GM11168 (cell line): ENCODE results near the gene TRIM69.
"Not testable (repeated sequence)": the region's sequence is repeated elsewhere in the genome, so short reads cannot be mapped to it uniquely, and the experiment has no call there.

Source experiments
- in situ Hi-C: fragments of 300-500 bp; cut with MboI; formaldehyde crosslinking; loops from one replicate; pipeline ENCODE4 v1.12.0; 2022; ENCODE audit warnings: low sequenced_read_pairs; ENCODE audit not compliant: unreplicated experiment

The TRIM69 gene

DNA sequence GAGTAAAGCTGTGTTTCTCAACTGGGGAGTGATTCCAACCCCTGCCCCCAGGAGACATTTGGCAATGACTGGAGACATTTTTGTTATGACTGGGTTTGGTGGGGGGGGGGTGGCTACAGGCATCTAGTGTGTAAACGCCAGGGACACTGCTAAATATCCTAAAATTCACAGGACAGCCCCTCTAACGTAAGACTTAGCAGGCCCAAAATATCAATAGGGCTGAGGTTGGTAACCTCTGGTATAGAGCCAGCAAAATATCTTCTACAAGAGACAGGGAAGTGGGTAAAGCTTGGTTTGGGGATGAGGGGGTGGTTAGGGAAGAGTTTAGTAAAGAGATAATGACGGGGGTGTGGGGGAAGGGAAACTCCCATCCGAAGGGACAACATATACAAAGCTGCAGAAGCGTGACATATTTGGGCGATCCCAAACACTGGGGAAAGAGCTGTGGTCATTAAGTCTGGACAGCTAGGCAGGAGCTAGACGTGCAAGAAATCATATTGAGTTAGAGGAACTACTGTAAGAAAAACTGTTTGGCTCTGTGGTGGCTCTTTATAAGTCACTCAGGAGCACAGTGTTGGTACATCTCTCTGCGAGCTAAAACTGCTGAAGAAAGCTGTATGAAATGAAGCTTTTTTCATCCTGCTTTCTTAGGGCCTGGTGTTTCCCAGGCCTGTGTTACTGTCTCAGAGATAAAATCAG is 697 bp upstream of the TRIM69 start:
- in situ Hi-C loops: loop anchor here (5.0 kb wide), 1 partner anchor 153 kb away; no protein-coding TSS in a partner anchor

DNA sequence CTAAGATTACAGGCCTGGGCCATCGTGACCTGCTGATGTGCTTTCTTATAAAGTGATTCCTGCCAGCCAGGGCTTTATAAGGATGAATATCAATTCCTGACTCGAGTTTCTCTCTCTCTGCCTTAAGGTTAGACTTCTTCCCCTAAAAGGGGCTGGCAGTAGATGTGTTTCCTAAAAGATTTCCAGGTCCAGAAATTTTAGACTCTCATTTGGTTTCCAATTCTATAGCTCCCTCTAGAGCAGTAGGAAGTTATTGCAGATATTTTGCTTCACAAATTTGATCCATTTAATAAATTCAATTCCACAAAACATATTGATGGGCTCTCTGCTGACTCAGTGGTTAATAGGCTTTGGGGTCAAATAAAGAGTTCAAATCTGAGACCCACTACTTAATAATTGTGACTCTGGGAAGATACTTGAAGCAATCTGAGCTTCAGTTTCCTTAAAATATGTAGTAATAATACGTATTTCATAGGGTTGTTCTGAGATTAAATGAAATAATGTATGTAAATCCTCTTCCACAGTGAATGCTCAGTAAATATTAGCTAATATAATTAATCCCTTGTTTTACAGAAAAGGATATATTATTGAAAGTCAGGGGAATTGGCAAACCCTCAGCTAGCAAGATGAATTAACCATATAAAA is 2.1 kb downstream of the TRIM69 start:
- in situ Hi-C loops: loop anchor here (5.0 kb wide), 1 partner anchor 156 kb away; no protein-coding TSS in a partner anchor

DNA sequence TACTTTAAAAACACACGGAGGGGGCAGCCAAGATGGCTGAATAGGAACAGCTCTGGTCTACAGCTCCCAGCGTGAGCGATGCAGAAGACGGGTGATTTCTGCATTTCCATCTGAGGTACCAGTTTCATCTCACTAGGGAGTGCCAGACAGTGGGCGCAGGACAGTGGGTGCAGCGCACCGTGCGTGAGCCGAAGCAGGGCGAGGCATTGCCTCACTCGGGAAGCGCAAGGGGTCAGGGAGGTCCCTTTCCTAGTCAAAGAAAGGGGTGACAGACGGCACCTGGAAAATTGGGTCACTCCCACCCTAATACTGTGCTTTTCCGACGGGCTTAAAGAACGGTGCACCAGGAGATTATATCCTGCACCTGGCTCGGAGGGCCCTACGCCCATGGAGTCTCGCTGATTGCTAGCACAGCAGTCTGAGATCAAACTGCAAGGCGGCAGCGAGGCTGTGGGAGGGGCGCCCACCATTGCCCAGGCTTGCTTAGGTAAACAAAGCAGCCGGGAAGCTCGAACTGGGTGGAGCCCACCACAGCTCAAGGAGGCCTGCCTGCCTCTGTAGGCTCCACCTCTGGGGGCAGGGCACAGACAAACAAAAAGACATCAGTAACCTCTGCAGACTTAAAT is 3.0 kb downstream of the TRIM69 start:
- in situ Hi-C loops: loop anchor here (5.0 kb wide), 1 partner anchor 157 kb away; no protein-coding TSS in a partner anchor

DNA sequence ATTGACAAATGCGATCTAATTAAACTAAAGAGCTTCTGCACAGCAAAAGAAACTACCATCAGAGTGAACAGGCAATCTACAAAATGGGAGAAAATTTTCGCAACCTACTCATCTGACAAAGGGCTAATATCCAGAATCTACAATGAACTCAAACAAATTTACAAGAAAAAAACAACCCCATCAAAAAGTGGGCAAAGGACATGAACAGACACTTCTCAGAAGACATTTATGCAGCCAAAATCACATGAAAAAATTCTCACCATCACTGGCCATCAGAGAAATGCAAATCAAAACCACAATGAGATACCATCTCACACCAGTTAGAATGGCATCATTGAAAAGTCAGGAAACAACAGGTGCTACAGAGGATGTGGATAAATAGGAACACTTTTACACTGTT is 7.1 kb downstream of the TRIM69 start:
- in situ Hi-C loops: not testable (repeated sequence)

DNA sequence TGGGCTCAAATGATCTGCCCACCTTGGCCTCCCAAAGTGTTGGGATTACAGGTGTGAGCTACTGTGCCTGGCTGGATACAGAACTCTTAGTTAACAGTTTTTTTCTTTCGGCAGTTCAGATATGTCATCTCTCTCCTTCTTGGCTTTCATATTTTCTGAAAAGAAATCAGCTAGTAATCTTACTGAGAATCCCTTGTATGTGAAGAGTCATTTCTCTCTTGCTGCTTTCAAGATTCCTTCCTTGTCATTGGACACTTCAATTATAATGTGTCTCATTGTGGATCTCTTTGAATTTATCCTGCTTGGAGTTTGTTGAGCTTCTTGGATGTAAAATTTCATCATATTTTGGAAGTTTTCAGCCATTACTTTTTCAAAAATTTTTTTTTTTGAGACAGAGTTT is 17.0 kb downstream of the TRIM69 start:
- in situ Hi-C loops: no loop called here

DNA sequence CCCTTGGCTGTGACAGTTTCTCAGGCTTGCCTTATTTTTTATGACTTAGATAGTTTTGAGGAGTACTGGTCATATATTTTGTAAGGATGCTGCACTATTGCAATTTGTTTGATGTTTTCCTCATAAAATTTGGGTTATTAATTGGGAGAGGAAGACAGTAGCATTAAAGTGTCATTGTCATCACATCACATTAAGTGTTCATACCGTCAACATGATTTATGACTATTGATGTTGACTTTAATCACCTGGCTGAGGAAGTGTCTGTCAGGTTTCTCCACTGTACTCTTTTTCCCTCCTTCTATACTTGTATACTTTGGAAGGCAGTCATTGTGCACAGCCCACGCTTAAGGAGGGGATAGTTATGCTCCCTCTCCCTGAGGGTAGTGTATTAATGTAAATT is 26.9 kb downstream of the TRIM69 start:
- in situ Hi-C loops: no loop called here

DNA sequence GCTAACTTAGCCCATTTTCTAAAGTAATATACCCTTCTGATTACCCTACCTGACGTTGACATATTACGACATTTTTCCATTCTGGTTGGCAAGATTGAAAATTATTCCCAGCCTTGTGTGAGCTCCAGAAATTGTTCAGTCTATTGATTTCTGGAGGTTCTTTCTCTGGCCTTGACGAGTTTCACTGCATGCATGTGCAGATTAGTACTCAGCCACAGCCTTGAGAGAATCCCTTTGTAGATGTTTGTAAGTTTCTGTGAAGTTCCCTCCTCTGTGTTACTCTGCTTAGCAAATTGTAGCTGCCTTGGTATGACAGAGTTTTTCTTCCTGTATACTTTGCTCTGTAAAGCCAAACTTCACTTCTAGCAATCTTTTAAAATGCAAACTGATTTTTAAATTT is 27.5 kb downstream of the TRIM69 start:
- in situ Hi-C loops: no loop called here

DNA sequence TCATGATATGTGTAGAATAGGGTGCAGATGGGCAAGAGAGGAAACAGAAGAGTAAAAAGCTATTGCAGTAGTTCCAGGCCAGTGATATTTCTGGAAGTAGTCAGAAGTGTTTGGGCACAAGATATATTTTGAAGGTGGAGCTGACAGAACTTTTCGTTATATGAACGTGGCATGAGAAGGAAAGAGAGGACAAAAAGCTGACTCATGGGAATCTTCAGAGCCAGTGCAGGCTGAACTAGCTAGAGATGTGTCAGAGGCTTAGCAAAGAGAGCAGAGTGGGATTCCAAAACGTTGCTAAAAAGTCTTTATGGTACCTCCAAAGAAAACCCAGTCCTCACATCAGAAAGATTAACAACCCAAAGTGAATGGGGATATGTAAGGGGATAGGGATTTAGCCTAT is 28.7 kb downstream of the TRIM69 start:
- in situ Hi-C loops: no loop called here

DNA sequence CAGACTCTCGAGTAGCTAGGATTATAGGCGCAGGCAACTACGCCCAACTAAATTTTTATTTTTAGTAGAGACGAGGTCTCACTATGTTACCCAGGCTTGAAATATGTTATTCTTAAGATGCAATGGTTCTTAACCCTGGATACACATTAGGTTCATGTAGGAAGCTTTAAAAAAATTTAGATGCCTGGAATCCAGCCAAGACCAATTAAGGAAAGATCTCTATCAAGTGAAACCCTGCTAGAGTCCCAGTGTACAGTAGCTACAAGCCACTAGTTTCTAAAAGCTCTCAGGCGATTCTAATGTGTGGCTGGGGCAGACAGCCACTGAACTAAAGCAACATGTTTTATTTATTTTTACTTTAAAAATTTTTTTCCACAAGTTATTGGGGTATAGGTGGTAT is 33.2 kb downstream of the TRIM69 start:
- in situ Hi-C loops: no loop called here

DNA sequence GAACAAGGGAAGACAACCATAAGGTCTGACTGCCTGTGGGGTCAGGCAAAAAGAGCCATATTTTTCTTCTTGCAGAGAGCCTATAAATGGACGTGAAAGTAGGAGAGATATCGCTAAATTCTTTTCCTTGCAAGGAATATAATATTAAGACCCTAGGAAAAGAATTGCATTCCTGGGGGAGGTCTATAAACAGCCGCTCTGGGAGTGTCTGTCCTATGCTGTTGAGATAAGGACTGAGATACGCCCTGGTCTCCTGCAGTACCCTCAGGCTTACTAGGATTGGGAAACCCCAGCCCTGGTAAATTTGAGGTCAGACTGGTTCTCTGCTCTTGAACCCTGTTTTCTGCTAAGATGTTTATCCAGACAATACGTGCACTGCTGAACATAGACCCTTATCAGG is 34.4 kb downstream of the TRIM69 start:
- in situ Hi-C loops: not testable (repeated sequence)

DNA sequence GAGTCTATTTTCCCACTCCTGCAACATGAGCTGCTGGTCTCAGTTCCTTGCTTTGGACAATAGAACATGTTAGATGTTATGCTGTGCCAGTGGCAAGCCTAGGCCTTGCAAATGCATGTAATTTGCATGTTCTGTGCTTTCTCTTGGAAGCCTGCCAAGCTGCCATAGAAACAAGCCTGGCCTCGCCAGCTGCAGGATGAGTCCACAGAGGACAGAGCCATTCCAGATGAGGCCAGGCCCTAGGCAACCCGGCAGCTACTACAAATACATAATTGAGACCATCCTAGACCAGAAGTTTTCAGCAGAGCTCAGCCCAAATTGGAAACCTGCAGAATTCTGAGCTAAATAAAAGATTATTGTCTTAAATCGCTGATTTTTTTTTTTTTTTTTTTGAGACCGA is 39.6 kb downstream of the TRIM69 start:
- in situ Hi-C loops: no loop called here

DNA sequence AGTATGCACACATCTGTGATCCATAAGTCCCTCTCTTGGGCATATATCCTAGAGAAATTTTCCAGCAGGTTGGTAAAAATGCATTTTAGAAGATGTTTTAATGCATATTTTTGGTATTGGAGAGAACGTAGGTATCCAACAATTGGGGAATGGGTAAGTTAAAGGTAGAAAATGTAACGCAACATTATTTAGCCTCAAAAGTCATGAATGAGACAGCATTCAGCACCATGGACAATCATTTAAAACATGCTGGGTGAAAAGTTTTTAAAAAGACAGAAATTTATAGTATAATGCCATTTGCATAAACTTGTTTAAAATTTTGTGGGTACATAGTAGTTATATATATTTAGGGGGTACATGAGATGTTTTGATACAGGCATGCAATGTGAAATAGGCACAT is 43.4 kb downstream of the TRIM69 start:
- in situ Hi-C loops: no loop called here

DNA sequence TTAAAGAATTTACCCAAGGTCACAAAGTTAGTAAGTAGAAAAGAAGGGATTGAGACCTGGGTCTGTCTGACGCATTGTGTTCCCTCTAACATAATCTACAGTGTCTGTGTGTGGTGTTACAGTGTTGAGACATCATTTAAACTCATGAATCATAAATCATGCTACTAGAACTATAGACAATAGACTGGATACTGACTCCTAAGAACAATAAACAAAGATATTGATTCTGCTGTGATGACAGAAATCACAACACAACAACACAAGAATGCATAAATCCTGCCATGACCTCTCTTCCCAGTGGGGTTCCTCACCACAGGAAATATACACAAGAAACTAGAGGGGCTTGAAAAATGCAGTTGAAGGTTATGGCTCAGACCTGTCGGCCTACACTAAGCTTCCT is 44.3 kb downstream of the TRIM69 start:
- in situ Hi-C loops: no loop called here

DNA sequence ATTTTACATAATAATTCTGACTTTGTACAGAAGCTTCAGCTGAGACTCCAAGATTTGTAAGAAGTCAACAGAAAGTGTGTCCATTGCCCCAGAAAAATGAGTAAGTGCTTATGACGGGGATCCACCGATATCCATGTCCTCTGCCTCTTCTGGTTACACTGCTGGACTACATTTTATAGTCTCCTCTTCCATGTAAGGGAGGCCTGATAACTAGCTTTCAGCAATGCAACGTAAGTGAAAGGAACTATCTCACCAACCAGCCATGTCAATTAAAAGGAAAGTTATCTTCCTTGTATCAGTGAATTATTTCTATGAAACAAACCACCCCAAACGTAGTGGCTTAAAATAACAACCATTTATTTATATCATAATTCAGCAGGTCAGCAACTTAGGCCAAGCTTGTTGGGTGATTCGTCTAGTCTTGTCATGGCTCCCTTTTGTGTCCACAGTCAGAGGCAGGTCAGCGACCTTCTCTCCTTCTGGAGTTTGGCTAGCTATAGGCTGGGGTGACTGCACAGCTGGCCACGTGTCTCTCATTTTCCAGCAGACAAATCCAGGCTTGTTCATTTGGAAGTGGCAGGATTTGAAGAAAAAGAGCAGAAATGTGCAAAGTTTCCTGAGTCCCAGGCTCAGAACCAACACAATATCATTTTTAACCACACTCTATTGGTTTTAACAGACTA is 44.9 kb downstream of the TRIM69 start:
- in situ Hi-C loops: no loop called here

DNA sequence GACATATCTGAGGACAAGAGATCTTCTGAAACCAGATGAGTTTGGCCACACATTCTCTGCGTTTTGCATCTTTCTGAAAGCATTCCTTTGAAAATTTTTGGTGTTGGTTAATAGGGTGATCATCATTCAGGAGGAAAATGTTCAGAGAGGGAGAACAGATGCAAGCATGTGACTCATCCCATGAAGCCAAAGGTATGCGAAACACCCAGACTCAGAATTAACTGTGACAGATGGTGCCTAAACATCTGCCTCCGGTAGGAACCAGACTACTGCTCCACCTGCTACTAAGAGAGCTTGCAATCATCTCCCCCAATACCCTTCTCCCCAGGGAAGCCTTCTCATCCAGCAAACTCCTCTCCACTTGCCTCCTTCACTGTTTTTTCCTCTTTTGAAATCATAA is 46.2 kb downstream of the TRIM69 start:
- in situ Hi-C loops: no loop called here

DNA sequence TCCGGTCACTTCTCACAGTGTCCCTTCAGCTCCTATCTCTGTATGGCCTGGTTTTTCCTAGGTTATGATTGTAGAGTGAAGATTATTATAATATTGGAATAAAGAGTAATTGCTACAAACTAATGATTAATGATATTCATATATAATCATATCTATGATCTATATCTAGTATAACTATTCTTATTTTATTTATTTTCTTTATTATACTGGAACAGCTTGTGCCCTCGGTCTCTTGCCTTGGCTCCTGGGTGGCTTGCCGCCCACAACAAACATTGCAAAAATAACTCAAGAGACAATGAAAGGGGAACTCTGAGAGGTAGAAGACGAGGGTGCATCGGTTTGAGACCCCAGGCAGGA is 48.6 kb downstream of the TRIM69 start:
- in situ Hi-C loops: not testable (repeated sequence)

DNA sequence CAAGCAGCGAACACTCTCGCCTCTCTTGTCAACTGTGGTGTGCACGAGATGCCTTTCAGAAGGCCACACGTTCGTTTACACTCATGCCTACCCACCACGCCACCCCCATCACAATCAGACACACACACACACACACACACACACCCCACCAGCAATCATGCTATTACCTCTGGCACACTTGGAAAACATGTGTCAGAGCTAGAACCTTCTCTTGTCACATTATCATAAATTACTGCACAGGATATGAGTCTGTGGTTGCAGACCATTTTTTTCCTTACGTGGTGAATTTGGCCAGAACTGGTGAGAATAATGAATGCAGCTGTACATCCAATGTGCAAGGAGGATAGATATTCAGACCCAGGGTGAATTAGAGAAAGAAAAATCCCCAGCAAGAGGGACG is 52.4 kb downstream of the TRIM69 start:
- in situ Hi-C loops: no loop called here

DNA sequence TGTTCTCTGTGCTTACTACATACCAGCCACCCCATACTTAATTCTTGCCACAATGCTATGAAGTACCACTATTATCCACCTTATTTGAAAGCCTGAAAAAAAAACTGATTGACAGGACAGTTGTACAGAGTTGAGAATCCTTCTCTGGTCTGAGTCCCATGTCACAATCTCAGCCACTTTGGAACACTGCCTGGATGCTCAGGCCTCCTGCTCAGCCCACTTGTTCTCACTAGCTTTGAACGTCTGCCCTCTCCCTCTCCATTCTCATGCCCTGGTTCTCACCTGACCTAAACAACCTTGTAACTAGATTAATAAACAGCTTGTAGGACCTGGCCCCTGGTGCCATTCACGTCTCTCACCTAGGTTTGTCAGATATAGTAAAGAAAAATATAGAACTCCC is 53.9 kb downstream of the TRIM69 start:
- in situ Hi-C loops: no loop called here

DNA sequence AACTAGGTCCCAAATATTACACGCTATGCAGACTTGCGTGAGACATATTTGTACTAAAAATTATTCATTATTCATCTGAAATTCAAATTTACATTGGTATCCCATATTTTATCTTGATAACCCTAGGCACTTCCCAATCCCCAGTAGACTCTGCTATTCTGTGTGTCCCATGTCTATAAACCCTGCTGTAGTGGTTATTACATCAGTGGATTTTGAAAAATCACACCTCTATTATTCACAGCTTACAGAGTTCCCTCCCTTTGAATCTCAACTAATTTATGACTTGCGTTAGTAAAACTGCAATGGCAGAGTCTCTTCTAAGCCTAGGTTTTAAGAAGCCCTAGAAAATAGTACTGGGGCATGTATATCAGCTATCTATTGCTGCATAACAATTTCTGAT is 54.3 kb downstream of the TRIM69 start:
- in situ Hi-C loops: no loop called here

DNA sequence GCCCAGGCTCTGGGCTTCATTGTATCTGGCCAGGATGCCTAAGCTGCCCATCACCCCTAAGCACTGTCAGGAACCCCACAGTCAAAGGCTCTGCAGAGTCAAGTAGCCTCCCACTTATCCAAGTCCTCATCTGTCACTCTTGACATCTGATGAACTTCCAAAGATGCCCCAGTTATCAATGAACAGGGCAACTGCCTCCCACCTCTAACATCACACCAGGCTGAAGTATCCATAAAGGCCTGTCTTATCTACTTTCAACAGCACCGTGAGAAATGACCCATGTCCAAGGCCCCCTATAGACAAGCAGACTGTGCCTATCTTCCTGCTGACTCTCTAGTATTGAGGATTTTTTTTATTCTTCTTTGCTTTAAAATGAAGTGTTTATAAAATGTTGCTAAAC is 56.4 kb downstream of the TRIM69 start:
- in situ Hi-C loops: no loop called here

DNA sequence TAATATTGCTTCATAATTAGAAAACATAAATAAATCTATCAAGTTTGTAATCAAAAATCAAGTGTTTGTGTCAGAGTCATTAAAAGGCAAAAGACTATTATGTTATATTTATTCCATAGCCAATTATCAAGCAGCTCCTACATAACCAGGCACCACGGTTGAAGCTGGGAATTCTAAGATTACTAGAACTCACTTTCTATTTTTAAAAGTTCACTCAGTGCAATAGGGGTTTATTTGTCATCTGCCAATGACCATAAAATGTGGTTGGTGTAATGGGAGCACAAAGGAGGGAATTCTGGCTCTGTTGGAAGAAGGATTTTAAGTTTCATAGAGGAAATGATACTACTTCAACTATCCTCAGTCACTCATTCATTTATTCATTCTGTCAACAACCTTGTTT is 57.7 kb downstream of the TRIM69 start:
- in situ Hi-C loops: no loop called here
